HG02623 (cell line): Measurements from ENCODE around the gene F8A3.
"Not testable (repeated sequence)": the region's sequence is repeated elsewhere in the genome, so short reads cannot be mapped to it uniquely, and the experiment has no call there.

Experiments
- ATAC-seq: cut with Tn5 transposase; IDR thresholded peaks from one replicate; pipeline ENCODE4 v1.9.1; 2021; ENCODE audit warnings: moderate library complexity; ENCODE audit not compliant: unreplicated experiment

The F8A3 gene

GRCh38 chrX:155458471-155458870, at the start of gene F8A3:
F8A3 (minus strand) TSS chrX:155458620; CDS start chrX:155458600, 20 bp downstream.
- peak; percentile 80 for ATAC-seq

- ATAC-seq = no peak
Observed at GRCh38 chrX:155505296-155505695, 46.9 kb upstream of the F8A3 start.

DNA sequence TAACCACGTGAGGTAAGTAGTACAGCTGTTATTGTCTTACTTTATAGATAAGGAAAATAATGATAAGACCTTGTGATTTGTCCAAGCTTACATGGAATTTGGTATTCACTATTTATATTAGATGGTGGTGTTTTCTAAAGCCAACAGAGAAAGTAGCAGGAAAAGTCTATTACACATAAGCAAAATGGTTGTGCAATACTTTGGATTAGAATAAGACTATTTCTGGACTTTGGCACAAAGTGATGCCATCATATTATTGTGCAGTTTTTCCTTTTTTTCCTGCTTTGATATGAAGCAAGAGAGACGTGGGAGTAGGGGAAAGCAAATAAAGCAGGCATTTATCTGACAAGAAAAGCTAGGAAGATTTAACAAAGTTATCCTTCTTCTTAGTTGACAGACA, 36.7 kb upstream of the F8A3 start:
- ATAC-seq = not testable (repeated sequence)

DNA sequence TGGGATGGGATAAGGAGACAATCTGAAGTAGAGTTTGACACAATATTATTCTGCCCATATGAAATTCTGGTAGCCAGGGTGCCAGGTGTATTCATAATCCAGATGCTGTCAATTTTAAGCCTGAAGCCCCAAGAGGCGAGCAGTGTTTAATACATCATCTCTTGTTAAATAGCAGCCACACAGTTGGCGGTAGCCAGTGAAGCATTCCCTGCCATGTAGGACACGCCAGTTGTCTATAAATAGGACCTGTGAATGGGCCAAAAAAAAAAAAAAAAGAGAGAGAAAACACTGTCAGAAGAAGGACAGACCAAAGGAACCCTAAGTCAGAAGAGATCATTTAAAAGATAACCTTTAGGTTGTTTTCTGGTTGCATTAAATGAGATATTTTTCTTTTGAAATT, 33.0 kb upstream of the F8A3 start:
- ATAC-seq = not testable (repeated sequence)

GRCh38 chrX:155477136-155477535, 18.7 kb upstream of the F8A3 start:
- ATAC-seq = not testable (repeated sequence)

DNA sequence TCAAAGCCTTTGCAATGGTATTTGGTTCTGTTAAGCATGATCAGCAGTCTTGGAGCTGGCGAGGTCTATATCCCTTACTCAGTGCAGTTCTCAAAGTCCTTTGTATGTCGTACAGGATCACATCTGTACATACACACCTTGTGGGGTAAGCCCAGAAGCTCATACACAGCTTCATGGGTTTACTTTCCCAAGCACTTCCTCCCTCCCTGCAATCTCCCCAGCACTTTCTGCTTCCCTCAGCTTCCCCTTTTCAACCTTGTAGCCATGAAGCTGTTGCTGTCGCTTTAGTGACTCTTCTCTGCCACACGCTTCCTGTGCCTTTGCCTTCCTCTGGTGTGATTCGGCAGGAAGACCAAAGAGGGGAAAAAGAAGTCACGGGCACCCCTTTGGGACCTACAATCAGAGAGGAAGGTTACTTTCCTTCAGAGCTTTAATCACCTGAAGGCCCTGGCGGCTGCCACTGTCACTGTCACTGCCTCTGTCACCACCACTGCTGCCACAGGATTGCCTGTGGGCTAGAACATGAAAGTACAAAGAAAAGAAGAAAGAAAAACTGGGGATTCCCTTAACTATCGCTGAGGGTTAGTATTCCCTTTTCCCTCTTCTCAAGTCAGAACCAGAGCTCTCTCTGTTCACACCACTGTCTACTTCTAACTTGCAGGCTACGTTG, 8.0 kb upstream of the F8A3 start:
- ATAC-seq = peak; percentile 45

GRCh38 chrX:155460501-155460900, 2.1 kb upstream of the F8A3 start:
- ATAC-seq = not testable (repeated sequence)

DNA sequence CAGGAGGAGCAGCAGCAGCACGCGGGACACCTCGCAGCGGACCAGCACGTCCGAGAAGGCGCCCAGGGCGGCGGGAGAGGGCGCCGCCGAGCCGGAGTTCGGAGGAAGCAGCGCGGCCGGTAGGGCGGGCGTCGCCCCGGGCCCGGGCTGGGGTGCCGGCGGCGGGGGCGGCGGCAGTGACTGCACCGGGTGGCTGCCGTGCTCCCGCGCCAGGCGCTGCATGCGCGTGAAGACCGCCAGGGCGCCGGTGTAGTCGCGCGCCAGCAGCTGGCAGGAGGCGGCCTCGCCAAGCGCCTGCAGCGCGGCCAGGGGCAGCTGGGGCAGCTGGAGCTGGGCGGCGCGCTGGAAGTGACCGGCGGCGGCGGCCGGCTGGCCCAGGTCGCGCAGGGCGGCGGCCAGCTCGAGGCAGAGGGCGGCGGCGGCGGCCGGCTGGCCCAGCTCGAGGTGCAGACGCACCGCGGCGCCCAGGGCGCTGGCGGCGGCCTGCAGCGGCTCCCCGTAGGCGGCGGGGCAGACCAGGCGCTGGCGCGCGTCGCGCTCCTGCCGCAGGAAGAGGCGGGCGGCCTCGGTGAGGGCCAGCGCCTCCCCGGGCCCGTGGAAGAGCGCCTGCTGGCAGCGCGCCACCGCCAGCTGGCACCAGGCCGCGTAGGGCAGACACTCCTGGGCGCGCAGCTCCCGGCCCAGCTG, 516 bp downstream of the F8A3 start:
- peak; percentile 49 for ATAC-seq

GRCh38 chrX:155441097-155441496, 17.3 kb downstream of the F8A3 start:
- ATAC-seq = no peak

DNA sequence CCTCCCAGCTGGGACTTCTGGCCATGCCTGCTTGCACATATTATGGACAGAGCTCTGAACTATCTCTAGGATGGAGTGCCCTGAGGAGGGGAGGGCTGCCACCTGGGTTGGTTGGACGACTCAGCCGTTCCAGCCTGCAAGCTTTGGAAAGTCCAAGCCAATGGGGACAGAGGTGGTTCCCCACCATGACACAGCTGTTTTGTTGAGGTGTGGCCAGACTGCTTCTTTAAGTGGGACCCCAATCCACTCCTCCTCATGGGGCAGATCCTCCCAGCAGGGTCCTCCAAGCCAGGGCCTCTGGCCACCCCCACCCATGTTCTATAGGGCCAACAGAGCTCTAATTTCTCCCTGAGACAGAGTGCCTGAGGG, 22.7 kb downstream of the F8A3 start:
- no peak for ATAC-seq

DNA sequence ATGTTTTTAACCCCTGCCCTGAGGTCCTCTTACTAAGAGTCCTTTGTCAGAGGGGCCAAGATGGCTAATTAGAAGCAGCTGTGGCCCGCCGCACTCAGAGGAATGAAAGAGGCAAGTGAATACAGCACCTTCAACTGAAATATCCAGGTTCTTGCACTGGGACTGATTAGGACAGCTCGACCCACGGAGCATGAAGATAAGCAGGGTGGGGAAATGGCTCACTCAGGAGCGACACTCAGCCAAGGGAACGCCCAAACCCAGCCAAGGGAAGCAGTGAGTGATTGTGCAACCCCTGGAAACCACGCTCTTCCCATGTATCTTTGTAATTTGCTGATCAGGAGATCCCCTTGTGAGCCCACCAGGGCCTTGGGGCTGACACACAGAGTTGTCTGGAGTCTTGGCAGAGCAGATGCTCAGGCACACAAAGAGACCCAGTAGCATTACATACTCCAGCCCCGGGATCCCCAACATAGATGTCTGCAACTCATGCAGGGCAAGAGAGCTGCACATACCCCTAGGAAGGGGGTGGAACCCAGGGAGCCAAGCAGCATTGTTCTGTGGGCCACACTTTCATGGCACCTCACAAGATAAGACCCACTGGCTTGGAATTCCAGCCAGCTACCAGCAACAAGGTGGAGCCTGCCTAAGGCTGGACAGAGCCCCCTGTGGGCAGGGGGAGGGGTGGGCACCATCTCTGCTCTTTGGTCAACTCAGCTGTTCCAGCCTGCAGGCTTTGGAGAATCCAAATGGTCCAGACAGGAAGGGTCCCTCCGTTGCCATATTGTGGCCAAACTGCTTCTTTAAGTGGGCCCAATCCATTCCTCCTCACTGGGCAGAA, 23.3 kb downstream of the F8A3 start:
- ATAC-seq = no peak

DNA sequence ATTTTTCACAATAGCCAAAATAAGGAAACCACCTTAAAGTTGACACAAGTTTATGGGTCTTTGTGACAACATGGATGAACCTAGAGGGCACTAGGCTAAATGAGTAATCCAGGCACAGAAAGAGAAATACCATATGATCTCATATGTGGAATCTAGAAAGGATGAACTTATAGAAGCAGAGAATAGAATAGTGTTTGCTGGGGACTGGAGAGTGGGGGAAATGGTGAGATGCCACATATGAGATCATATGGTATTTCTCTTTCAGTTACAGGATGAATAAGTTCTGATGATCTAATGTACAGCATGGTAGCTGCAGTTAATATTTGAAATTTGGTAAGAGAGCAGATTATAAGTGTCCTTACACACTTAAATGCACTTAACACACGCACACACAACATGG, 40.7 kb downstream of the F8A3 start:
- ATAC-seq = no peak
